Measurements from ENCODE around the gene WFIKKN2.
"Not testable (repeated sequence)": the region's sequence is repeated elsewhere in the genome, so short reads cannot be mapped to it uniquely, and the experiment has no call there.

Gene WFIKKN2

GRCh38 chr17:50847566-50847965, 12.2 kb downstream of the WFIKKN2 start:
- no peak overlapping the region for H3K4me3 ChIP-seq (ENCODE audit: low read length)
- no peak for DNase-seq (ENCODE audit: low read depth, low spot score)

GRCh38 chr17:50848039-50848438, 12.7 kb downstream of the WFIKKN2 start:
- no peak overlapping the region for H3K4me3 ChIP-seq (ENCODE audit: low read length)
- DNase-seq (ENCODE audit: low read depth, low spot score): no peak

GRCh38 chr17:50848711-50849110, 13.3 kb downstream of the WFIKKN2 start:
- DNase-seq (ENCODE audit: low read depth, low spot score): no peak
- H3K4me3 ChIP-seq (ENCODE audit: low read length): no peak overlapping the region

GRCh38 chr17:50850640-50851039, 15.3 kb downstream of the WFIKKN2 start:
- H3K4me3 ChIP-seq (ENCODE audit: low read length): no peak overlapping the region
- no peak for DNase-seq (ENCODE audit: low read depth, low spot score)

- H3K4me3 ChIP-seq (ENCODE audit: low read length): no peak overlapping the region
These were observed 17.7 kb downstream of the WFIKKN2 start for GRCh38 chr17:50853015-50853615.

GRCh38 chr17:50853781-50854180, 18.4 kb downstream of the WFIKKN2 start:
- no peak overlapping the region for H3K4me3 ChIP-seq (ENCODE audit: low read length)
- no peak for DNase-seq (ENCODE audit: low read depth, low spot score)

More at GRCh38 chr17:50853015-50853615, 17.7 kb downstream of the WFIKKN2 start:
- DNase-seq (ENCODE audit: low read depth, low spot score): no peak

GRCh38 chr17:50855708-50856330, 20.4 kb downstream of the WFIKKN2 start:
- no peak for DNase-seq (ENCODE audit: low read depth, low spot score)

GRCh38 chr17:50856431-50856830, 21.0 kb downstream of the WFIKKN2 start:
- DNase-seq (ENCODE audit: low read depth, low spot score): no peak
- H3K4me3 ChIP-seq (ENCODE audit: low read length): no peak overlapping the region

More at GRCh38 chr17:50855708-50856330, 20.4 kb downstream of the WFIKKN2 start:
- H3K4me3 ChIP-seq (ENCODE audit: low read length): no peak overlapping the region

- no peak overlapping the region for H3K4me3 ChIP-seq (ENCODE audit: low read length)
- DNase-seq (ENCODE audit: low read depth, low spot score): no peak
These were observed 23.3 kb downstream of the WFIKKN2 start for GRCh38 chr17:50858486-50859225.

- H3K4me3 ChIP-seq (ENCODE audit: low read length); DNase-seq (ENCODE audit: low read depth, low spot score): not testable (repeated sequence)
These were observed 24.3 kb downstream of the WFIKKN2 start for GRCh38 chr17:50859727-50860126.

- DNase-seq (ENCODE audit: low read depth, low spot score): no peak
- no peak overlapping the region for H3K4me3 ChIP-seq (ENCODE audit: low read length)
These were observed 25.9 kb downstream of the WFIKKN2 start for GRCh38 chr17:50861334-50861676.

- no peak overlapping the region for H3K4me3 ChIP-seq (ENCODE audit: low read length)
- DNase-seq (ENCODE audit: low read depth, low spot score): no peak
These were observed 26.6 kb downstream of the WFIKKN2 start for GRCh38 chr17:50861822-50862528.

GRCh38 chr17:50863221-50863843, 27.9 kb downstream of the WFIKKN2 start:
- no peak for DNase-seq (ENCODE audit: low read depth, low spot score)
- H3K4me3 ChIP-seq (ENCODE audit: low read length): no peak overlapping the region

- DNase-seq (ENCODE audit: low read depth, low spot score): no peak
- no peak overlapping the region for H3K4me3 ChIP-seq (ENCODE audit: low read length)
These were observed 28.5 kb downstream of the WFIKKN2 start for GRCh38 chr17:50863931-50864330.

GRCh38 chr17:50864747-50865059, 29.3 kb downstream of the WFIKKN2 start:
- H3K4me3 ChIP-seq (ENCODE audit: low read length): peak overlapping the region; percentile 67
- no peak for DNase-seq (ENCODE audit: low read depth, low spot score)

GRCh38 chr17:50865060-50865867, 29.9 kb downstream of the WFIKKN2 start:
- H3K4me3 ChIP-seq (ENCODE audit: low read length): peak overlapping the region; percentile 67
- DNase-seq (ENCODE audit: low read depth, low spot score): peak; percentile 43

GRCh38 chr17:50865868-50866260, 30.5 kb downstream of the WFIKKN2 start:
- no peak for DNase-seq (ENCODE audit: low read depth, low spot score)

GRCh38 chr17:50866261-50866949, 31.0 kb downstream of the WFIKKN2 start, which contains the start of gene TOB1:
TSS of gene TOB1 (minus strand) at chr17:50866354. CDS start at chr17:50864017, 2,337 bp downstream.
- peak within 1 kb of the TSS; percentile 85 for H3K4me3 ChIP-seq (ENCODE audit: low read length)
- peak; percentile 89 for DNase-seq (ENCODE audit: low read depth, low spot score)

More at GRCh38 chr17:50865868-50866260, 30.5 kb downstream of the WFIKKN2 start:
- peak overlapping the region; percentile 67 for H3K4me3 ChIP-seq (ENCODE audit: low read length)

Data from Jurkat, Clone E6-1 (cell line).